Effector memory CD4-positive, alpha-beta T cell (primary cell): ENCODE measurements around the gene COQ2.

Experiments
- DNase-seq, 3 donors: peaks; one replicate each; pipeline ENCODE4 v3.0.0-alpha.2; 2020
- H3K27ac ChIP-seq: 2 replicates; pipeline ENCODE4 v1.7.0; 2013; ENCODE audit warnings: mild to moderate bottlenecking, low read length, moderate library complexity; ENCODE audit not compliant: insufficient read depth, poor library complexity, severe bottlenecking
- H3K27me3 ChIP-seq: replicated peaks from 2 replicates; pipeline ENCODE4 v1.7.0; 2013; ENCODE audit warnings: mild to moderate bottlenecking, low read length; ENCODE audit not compliant: insufficient read depth, control insufficient read depth, poor library complexity, severe bottlenecking
- H3K36me3 ChIP-seq: 2 replicates; pipeline ENCODE4 v1.7.0; 2013; ENCODE audit warnings: mild to moderate bottlenecking, low read length, moderate library complexity; ENCODE audit not compliant: control insufficient read depth, insufficient read depth
- H3K4me1 ChIP-seq: 2 replicates; pipeline ENCODE4 v1.7.0; 2013; ENCODE audit warnings: low read length, mild to moderate bottlenecking; ENCODE audit not compliant: control insufficient read depth, insufficient read depth, poor library complexity, severe bottlenecking
- H3K4me3 ChIP-seq: 2 replicates; pipeline ENCODE4 v1.7.0; 2013; ENCODE audit warnings: low read length, low read depth, mild to moderate bottlenecking; ENCODE audit not compliant: insufficient read depth, poor library complexity, severe bottlenecking
- H3K9me3 ChIP-seq: 2 replicates; pipeline ENCODE4 v1.7.0; 2013; ENCODE audit warnings: mild to moderate bottlenecking, low read length, moderate library complexity; ENCODE audit not compliant: control insufficient read depth

Gene COQ2

GRCh38 chr4:83219344-83220331, 65.0 kb downstream of the COQ2 start:
- DNase-seq = no peak
- Histone ChIP-seq H3K36me3 (no peaks in the 10 kb centered on the region), H3K4me1 (peaks cover 37% of the 10 kb centered on the region), H3K27me3 (no peaks in the 10 kb centered on the region), H3K27ac (peak overlapping the region; percentile 38), H3K9me3 (no peaks in the 10 kb centered on the region), H3K4me3 (peak overlapping the region; percentile 21)

GRCh38 chr4:83217721-83218522, 66.7 kb downstream of the COQ2 start:
- no peak overlapping the region for H3K4me3 ChIP-seq
- H3K4me1 ChIP-seq = peaks cover 43% of the 10 kb centered on the region
- H3K27me3 ChIP-seq = no peaks in the 10 kb centered on the region
- no peaks in the 10 kb centered on the region for H3K36me3 ChIP-seq
- peak overlapping the region; percentile 64 for H3K27ac ChIP-seq
- H3K9me3 ChIP-seq = no peaks in the 10 kb centered on the region
- DNase-seq = peak; percentile 40 to 51 (median 49)

- Histone ChIP-seq H3K4me3 (no peak overlapping the region), H3K27ac (peak overlapping the region; percentile 64), H3K4me1 (peaks cover 46% of the 10 kb centered on the region), H3K36me3 (no peaks in the 10 kb centered on the region), H3K9me3 (no peaks in the 10 kb centered on the region), H3K27me3 (no peaks in the 10 kb centered on the region)
- no peak for DNase-seq
Measured at GRCh38 chr4:83216959-83217683, 67.5 kb downstream of the COQ2 start.

GRCh38 chr4:83214079-83214478, 70.5 kb downstream of the COQ2 start:
- no peaks in the 10 kb centered on the region for H3K27me3 ChIP-seq
- no peaks in the 10 kb centered on the region for H3K36me3 ChIP-seq
- DNase-seq = no peak
- no peak overlapping the region for H3K4me3 ChIP-seq
- no peak overlapping the region for H3K27ac ChIP-seq
- H3K9me3 ChIP-seq = no peaks in the 10 kb centered on the region
- peaks cover 57% of the 10 kb centered on the region for H3K4me1 ChIP-seq
